ENCODE measurements around the gene DGCR6L.
"Not testable (repeated sequence)": the region's sequence is repeated elsewhere in the genome, so short reads cannot be mapped to it uniquely, and the experiment has no call there.

DGCR6L gene

GRCh38 chr22:20308806-20309650, 10.8 kb downstream of the DGCR6L start:
- DNase-seq = peak in 2 of 3 experiments; percentile 24 to 57

- not testable (repeated sequence) for DNase-seq
Measured at GRCh38 chr22:20307448-20308447, 12.1 kb downstream of the DGCR6L start.

GRCh38 chr22:20306646-20307447, 13.0 kb downstream of the DGCR6L start:
- DNase-seq = not testable (repeated sequence)

- no peak for DNase-seq
Measured at GRCh38 chr22:20305894-20306645, 13.8 kb downstream of the DGCR6L start.

GRCh38 chr22:20305230-20305893, 14.5 kb downstream of the DGCR6L start:
- DNase-seq = not testable (repeated sequence)

- DNase-seq = no peak
Measured at GRCh38 chr22:20304646-20305045, 15.2 kb downstream of the DGCR6L start.

- DNase-seq = not testable (repeated sequence)
Measured at GRCh38 chr22:20303229-20303534, 16.7 kb downstream of the DGCR6L start.

GRCh38 chr22:20302438-20303228, 17.2 kb downstream of the DGCR6L start:
- no peak for DNase-seq

- DNase-seq = peak in 2 of 3 experiments; percentile 50 to 66
Measured at GRCh38 chr22:20299746-20300136, 20.1 kb downstream of the DGCR6L start.

GRCh38 chr22:20298803-20299745, 20.8 kb downstream of the DGCR6L start:
- DNase-seq = peak; percentile 80 to 84 (median 82)

GRCh38 chr22:20298110-20298802, 21.6 kb downstream of the DGCR6L start:
- peak in 2 of 3 experiments; percentile 13 to 38 for DNase-seq

- no peak for DNase-seq
Measured at GRCh38 chr22:20297414-20298109, 22.3 kb downstream of the DGCR6L start.

GRCh38 chr22:20296598-20296997, 23.3 kb downstream of the DGCR6L start:
- no peak for DNase-seq

GRCh38 chr22:20295262-20296064, 24.4 kb downstream of the DGCR6L start:
- DNase-seq = no peak

GRCh38 chr22:20292673-20293232, 27.1 kb downstream of the DGCR6L start:
- no peak for DNase-seq

- DNase-seq = no peak
Measured at GRCh38 chr22:20292108-20292507, 27.8 kb downstream of the DGCR6L start.

GRCh38 chr22:20291604-20292063, 28.2 kb downstream of the DGCR6L start:
- DNase-seq = no peak
